Endodermal cell (in vitro differentiated cells): ENCODE measurements around the gene NFE2L1. TPM values are rescaled to one million over a fixed set of nuclear protein-coding genes. Genes with fewer than 3 reads are reported as not detected.

Experiments
- DNase-seq: peaks from one replicate; pipeline ENCODE4 v3.0.0-alpha.2; 2017
- H3K27ac ChIP-seq: 2 replicates; pipeline ENCODE4 v1.5.1; 2013; ENCODE audit warnings: mild to moderate bottlenecking, low read depth, low read length, moderate library complexity
- H3K27me3 ChIP-seq: 2 replicates; pipeline ENCODE4 v1.6.1; 2013; ENCODE audit warnings: mild to moderate bottlenecking, low read length, moderate library complexity; ENCODE audit not compliant: insufficient read depth, control insufficient read depth, poor library complexity, severe bottlenecking
- H3K36me3 ChIP-seq: 2 replicates; pipeline ENCODE4 v1.7.0; 2013; ENCODE audit warnings: mild to moderate bottlenecking, low read length, moderate library complexity; ENCODE audit not compliant: control insufficient read depth, insufficient read depth
- H3K4me1 ChIP-seq: one replicate; pipeline ENCODE4 v1.7.0; 2013; ENCODE audit warnings: low read length; ENCODE audit not compliant: control insufficient read depth, insufficient read depth
- H3K4me3 ChIP-seq: 2 replicates; pipeline ENCODE4 v1.5.1; 2013; ENCODE audit warnings: mild to moderate bottlenecking, low read length, moderate library complexity
- H3K9ac ChIP-seq: 2 replicates; pipeline ENCODE4 v1.6.1; 2013; ENCODE audit warnings: mild to moderate bottlenecking, low read length, moderate library complexity; ENCODE audit not compliant: poor library complexity, severe bottlenecking; ENCODE audit errors: extremely low read depth
- H3K9me3 ChIP-seq: 2 replicates; pipeline ENCODE4 v1.6.1; 2013; ENCODE audit warnings: mild to moderate bottlenecking, low read length, moderate library complexity; ENCODE audit not compliant: control insufficient read depth
- H3K27ac Mint-ChIP-seq: 2 replicates; pipeline ENCODE4 v1.8.0; 2020; ENCODE audit warnings: mixed read lengths
- H3K27me3 Mint-ChIP-seq: 2 replicates; pipeline ENCODE4 v1.8.0; 2021; ENCODE audit warnings: mild to moderate bottlenecking, mixed read lengths; ENCODE audit not compliant: insufficient read depth
- H3K36me3 Mint-ChIP-seq: 2 replicates; pipeline ENCODE4 v1.8.0; 2020; ENCODE audit warnings: low read depth, mixed read lengths
- H3K4me1 Mint-ChIP-seq: 2 replicates; pipeline ENCODE4 v1.8.0; 2020; ENCODE audit warnings: mixed read lengths
- H3K4me3 Mint-ChIP-seq: 2 replicates; pipeline ENCODE4 v1.8.0; 2020; ENCODE audit warnings: mild to moderate bottlenecking, moderate library complexity, mixed read lengths
- H3K9me3 Mint-ChIP-seq: 2 replicates; pipeline ENCODE4 v1.8.0; 2020; ENCODE audit warnings: mild to moderate bottlenecking, mixed read lengths
- WGBS, 2 experiments: methylation state at CpG; one replicate each; pipeline versions ENCODE4 v1.1.5 to v1.1.7; 2013; ENCODE audit warnings: missing lambda C conversion rate in 2 of 2, mixed read lengths in 1 of 2; ENCODE audit not compliant: insufficient coverage in 1 of 2, insufficient read length in 1 of 2; 5-methylcytosine and 5-hydroxymethylcytosine counted together
- total RNA-seq, 2 donors: library from RNA; stranded (reverse); fragmentation: NEBNext Ultra II Directional in 1 of 2; extraction: Animal tissue kit (Norgen Biotek cat#: 25700) in 1 of 2; gene quantifications; 2 replicates in 1 of 2; 3 replicates in 1 of 2; pipeline ENCODE4 v1.2.1, GENCODE V29; 2021
- TF ChIP-seq, protein P1 (sequence below): fragments of 200-600 bp; sonication (generic); conservative IDR thresholded peaks from 2 replicates; pipeline ENCODE4 v1.5.0; 2021; ENCODE audit warnings: antibody characterized with exemption, mild to moderate bottlenecking

The NFE2L1 gene
- total RNA-seq, 2 donors from 2014 or later: 122 to 135 TPM

DNA sequence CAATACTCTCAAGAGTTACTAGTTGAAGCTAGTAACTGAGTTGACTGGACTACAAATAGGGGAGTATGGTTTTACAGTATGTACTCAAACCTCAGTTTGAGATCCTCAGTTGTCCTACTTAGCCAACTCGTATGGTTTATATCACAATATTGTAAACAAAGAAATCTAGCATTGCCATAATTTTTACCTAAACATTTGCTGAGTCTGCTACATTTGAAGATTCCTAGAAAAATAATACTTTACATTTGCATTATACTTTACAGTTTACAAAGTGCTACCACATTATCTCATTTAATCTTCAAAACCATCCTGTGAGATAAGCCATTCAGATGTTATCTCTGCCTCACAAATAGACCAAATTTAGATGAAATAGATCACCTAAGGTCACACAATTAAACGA is 36.8 kb downstream of the NFE2L1 start:
- Histone ChIP-seq H3K9me3 (no peaks in the 10 kb centered on the region), H3K4me1 (no peaks in the 10 kb centered on the region), H3K27me3 (no peaks in the 10 kb centered on the region), H3K4me3 (no peak overlapping the region), H3K27ac (no peak overlapping the region), H3K9ac (no peak overlapping the region), H3K36me3 (no peaks in the 10 kb centered on the region)
- TF ChIP-seq, protein P1, sequence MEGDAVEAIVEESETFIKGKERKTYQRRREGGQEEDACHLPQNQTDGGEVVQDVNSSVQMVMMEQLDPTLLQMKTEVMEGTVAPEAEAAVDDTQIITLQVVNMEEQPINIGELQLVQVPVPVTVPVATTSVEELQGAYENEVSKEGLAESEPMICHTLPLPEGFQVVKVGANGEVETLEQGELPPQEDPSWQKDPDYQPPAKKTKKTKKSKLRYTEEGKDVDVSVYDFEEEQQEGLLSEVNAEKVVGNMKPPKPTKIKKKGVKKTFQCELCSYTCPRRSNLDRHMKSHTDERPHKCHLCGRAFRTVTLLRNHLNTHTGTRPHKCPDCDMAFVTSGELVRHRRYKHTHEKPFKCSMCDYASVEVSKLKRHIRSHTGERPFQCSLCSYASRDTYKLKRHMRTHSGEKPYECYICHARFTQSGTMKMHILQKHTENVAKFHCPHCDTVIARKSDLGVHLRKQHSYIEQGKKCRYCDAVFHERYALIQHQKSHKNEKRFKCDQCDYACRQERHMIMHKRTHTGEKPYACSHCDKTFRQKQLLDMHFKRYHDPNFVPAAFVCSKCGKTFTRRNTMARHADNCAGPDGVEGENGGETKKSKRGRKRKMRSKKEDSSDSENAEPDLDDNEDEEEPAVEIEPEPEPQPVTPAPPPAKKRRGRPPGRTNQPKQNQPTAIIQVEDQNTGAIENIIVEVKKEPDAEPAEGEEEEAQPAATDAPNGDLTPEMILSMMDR: no peak
- Mint-ChIP-seq H3K9me3 (no peaks in the 10 kb centered on the region), H3K27me3 (no peaks in the 10 kb centered on the region), H3K4me1 (peaks cover 14% of the 10 kb centered on the region), H3K4me3 (no peak overlapping the region), H3K36me3 (peaks cover 10% of the 10 kb centered on the region), H3K27ac (no peak overlapping the region)
- 84 to 100% methylated on average over 2 of the region's 2 CpGs for WGBS, 2 experiments
- DNase-seq: no peak

DNA sequence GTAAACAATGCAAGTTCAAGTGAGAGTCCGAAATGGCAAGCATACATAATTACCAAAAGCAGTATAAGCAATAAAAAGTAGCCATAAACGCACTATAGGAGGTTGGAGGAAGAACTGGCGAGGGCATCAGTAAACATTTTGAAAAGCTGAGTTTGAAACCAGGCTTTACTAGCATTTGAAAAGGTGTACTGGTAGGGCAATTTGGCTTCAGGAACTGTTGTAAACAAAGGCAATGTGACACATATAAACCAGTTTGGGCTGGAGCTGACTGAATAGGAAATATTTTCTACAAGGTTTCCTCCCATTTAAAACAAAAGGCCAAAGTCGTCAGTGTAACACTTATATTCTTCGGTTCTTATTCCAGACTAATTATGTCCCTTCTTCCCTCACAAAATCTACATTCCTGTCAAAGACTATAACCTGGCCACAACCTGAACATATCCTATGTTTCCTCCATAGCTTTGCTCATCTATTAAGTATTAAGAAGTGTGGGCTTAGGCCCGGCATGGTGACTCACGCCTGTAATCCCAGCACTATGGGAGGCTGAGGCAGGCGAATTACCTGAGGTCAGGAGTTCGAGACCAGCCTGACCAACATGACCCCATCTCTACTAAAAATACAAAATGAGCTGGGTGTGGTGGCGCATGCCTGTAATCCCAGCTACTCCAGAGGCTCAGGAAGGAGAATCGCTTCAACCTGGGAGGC is 45.3 kb downstream of the NFE2L1 start:
- 93 to 96% methylated on average over 7 to 11 of the region's 11 CpGs for WGBS, 2 experiments
- H3K4me3 Mint-ChIP-seq: no peak overlapping the region
- H3K9me3 Mint-ChIP-seq: no peaks in the 10 kb centered on the region
- DNase-seq: no peak
- peaks cover 33% of the 10 kb centered on the region for H3K36me3 Mint-ChIP-seq
- TF ChIP-seq, protein P1: no peak
- Histone ChIP-seq H3K9ac (no peak overlapping the region), H3K27ac (no peak overlapping the region), H3K27me3 (no peaks in the 10 kb centered on the region), H3K4me3 (no peak overlapping the region), H3K4me1 (no peaks in the 10 kb centered on the region), H3K36me3 (peaks cover 36% of the 10 kb centered on the region), H3K9me3 (no peaks in the 10 kb centered on the region)
- H3K4me1 Mint-ChIP-seq: no peaks in the 10 kb centered on the region
- peak overlapping the region; percentile 74 for H3K27ac Mint-ChIP-seq
- H3K27me3 Mint-ChIP-seq: no peaks in the 10 kb centered on the region

DNA sequence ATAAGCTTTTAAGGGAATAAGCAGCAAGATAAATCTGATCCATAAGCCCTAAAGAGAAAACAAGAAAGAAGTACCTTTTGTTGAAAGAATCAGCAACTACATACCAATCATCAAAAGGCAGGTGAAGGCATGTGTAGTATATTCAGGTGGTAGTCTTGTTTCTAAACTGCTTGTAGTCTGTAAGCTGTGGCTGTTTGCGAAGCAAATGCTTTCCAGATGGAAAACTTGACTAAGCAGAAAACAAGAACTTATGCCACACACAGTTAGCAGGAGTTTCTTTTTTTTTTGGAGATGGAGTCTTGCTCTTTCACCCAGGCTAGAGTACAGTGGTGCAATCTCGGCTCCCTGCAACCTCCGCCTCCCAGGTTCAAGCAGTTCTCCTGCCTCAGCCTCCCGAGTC is 47.5 kb downstream of the NFE2L1 start:
- Mint-ChIP-seq H3K4me1 (peaks cover 3% of the 10 kb centered on the region), H3K27me3 (no peaks in the 10 kb centered on the region), H3K27ac (no peak overlapping the region), H3K4me3 (no peak overlapping the region), H3K9me3 (no peaks in the 10 kb centered on the region), H3K36me3 (peaks cover 29% of the 10 kb centered on the region)
- H3K4me1 ChIP-seq: no peaks in the 10 kb centered on the region
- no peak overlapping the region for H3K9ac ChIP-seq
- H3K36me3 ChIP-seq: peaks cover 40% of the 10 kb centered on the region
- no peaks in the 10 kb centered on the region for H3K27me3 ChIP-seq
- WGBS, 2 experiments: 97% methylated on average over 3 to 4 of the region's 4 CpGs
- no peaks in the 10 kb centered on the region for H3K9me3 ChIP-seq
- TF ChIP-seq, protein P1: no peak
- H3K27ac ChIP-seq: no peak overlapping the region
- DNase-seq: no peak
- no peak overlapping the region for H3K4me3 ChIP-seq
